ENCODE data around the gene EHMT2. TPM values are rescaled to one million over a fixed set of nuclear protein-coding genes. Genes with fewer than 3 reads are reported as not detected.
A peak's percentile ranks its signal among the peaks of the same experiment; 100 is the strongest.

Gene EHMT2
- total RNA-seq, 1 experiment from 2014 or later = 137 TPM

- no peak overlapping the region for H3K27ac Mint-ChIP-seq
- H3K9me3 Mint-ChIP-seq = no peaks in the 10 kb centered on the region
- peaks cover 5% of the 10 kb centered on the region for H3K27me3 Mint-ChIP-seq (ENCODE audit: low read depth)
- ChIA-PET POLR2A (no interaction called here), CTCF (no interaction called here)
- ATAC-seq = no peak
- H3K36me3 Mint-ChIP-seq = no peaks in the 10 kb centered on the region
- DNase-seq (ENCODE audit: low spot score) = no peak
- TF ChIP-seq FOXP1 (CRISPR knock-in tag; IDR thresholded peaks at IDR 0.05; ENCODE audit: borderline replicate concordance) = no peak
- no peak for TF ChIP-seq ZNF396 (CRISPR knock-in tag; IDR thresholded peaks at IDR 0.05; ENCODE audit: borderline replicate concordance)
- TF ChIP-seq ATF1 (CRISPR knock-in tag; IDR thresholded peaks at IDR 0.05) = no peak
- TF ChIP-seq CTCF (IDR thresholded peaks at IDR 0.05) = no peak
- no peak for TF ChIP-seq MLX (CRISPR knock-in tag; IDR thresholded peaks at IDR 0.05)
- no peak for TF ChIP-seq IRF1 (CRISPR knock-in tag; IDR thresholded peaks at IDR 0.05)
- TF ChIP-seq ZNF532 (CRISPR knock-in tag; IDR thresholded peaks at IDR 0.05; ENCODE audit: borderline replicate concordance) = no peak
- no peak for TF ChIP-seq PREB (CRISPR knock-in tag; IDR thresholded peaks at IDR 0.05; ENCODE audit: borderline replicate concordance)
- no peak for TF ChIP-seq GRHL2 (CRISPR knock-in tag; IDR thresholded peaks at IDR 0.05; ENCODE audit: insufficient replicate concordance, severe bottlenecking)
- TF ChIP-seq OVOL2 (CRISPR knock-in tag; IDR thresholded peaks at IDR 0.05; ENCODE audit: borderline replicate concordance) = no peak
- peaks cover 20% of the 10 kb centered on the region for H3K4me1 Mint-ChIP-seq
- H3K4me3 Mint-ChIP-seq = no peak overlapping the region
These were observed 6.5 kb upstream of the EHMT2 start for GRCh38 chr6:31903957-31904356.

GRCh38 chr6:31901953-31902643, 4.6 kb upstream of the EHMT2 start, which contains the start of gene ZBTB12:
ZBTB12 (minus strand) TSS chr6:31902086; CDS start chr6:31901305, 781 bp downstream.
- CTCF ChIA-PET = interaction anchor here (0.5 to 1.4 kb wide), 7 partner anchors 16 to 219 kb away, joined by 3 to 10 read pairs (median 3); no protein-coding TSS in a partner anchor
- ATAC-seq = peak; percentile 57
- H3K4me1 Mint-ChIP-seq = peaks cover 25% of the 10 kb centered on the region
- TF ChIP-seq ZNF423 (CRISPR knock-in tag; IDR thresholded peaks at IDR 0.05) (peak; percentile 84), MAX (CRISPR knock-in tag; IDR thresholded peaks at IDR 0.05) (peak; percentile 61; the same call in 1 of the 2 replicates), ZBTB21 (CRISPR knock-in tag; IDR thresholded peaks at IDR 0.05; ENCODE audit: borderline replicate concordance) (no peak), E2F5 (CRISPR knock-in tag; IDR thresholded peaks at IDR 0.05) (peak; percentile 66; the same call in 1 of the 2 replicates), NFYB (CRISPR knock-in tag; conservative IDR thresholded peaks at IDR 0.05; ENCODE audit: low read depth) (no peak), FOXK1 (CRISPR knock-in tag; IDR thresholded peaks at IDR 0.05) (peak; percentile 70; the same call in 1 of the 2 replicates), FOXP1 (CRISPR knock-in tag; IDR thresholded peaks at IDR 0.05; ENCODE audit: borderline replicate concordance) (0 out of 2 replicates have a peak, but pooled peaks have one; percentile 31), GABPB1 (CRISPR knock-in tag; IDR thresholded peaks at IDR 0.05) (peak; percentile 61; the same call in 1 of the 2 replicates), SP1 (CRISPR knock-in tag; conservative IDR thresholded peaks at IDR 0.05) (0 out of 2 replicates have a peak, but pooled peaks have one; percentile 21), ZNF219 (CRISPR knock-in tag; IDR thresholded peaks at IDR 0.05; ENCODE audit: borderline replicate concordance) (0 out of 2 replicates have a peak, but pooled peaks have one; percentile 40), ESRRA (CRISPR knock-in tag; IDR thresholded peaks at IDR 0.05; ENCODE audit: borderline replicate concordance) (no peak)

More at GRCh38 chr6:31901953-31902643, 4.6 kb upstream of the EHMT2 start, which contains the start of gene ZBTB12:
- H3K36me3 Mint-ChIP-seq = no peaks in the 10 kb centered on the region
- POLR2A ChIA-PET = interaction anchor here (0.7 kb wide), 1 partner anchor 87 kb away, joined by 3 read pairs; the partner anchor contains the start of gene HSPA1L
- peaks cover 5% of the 10 kb centered on the region for H3K27me3 Mint-ChIP-seq (ENCODE audit: low read depth)
- peak within 1 kb of the TSS; percentile 80 for H3K4me3 Mint-ChIP-seq
- no peaks in the 10 kb centered on the region for H3K9me3 Mint-ChIP-seq
- peak; percentile 96 for DNase-seq (ENCODE audit: low spot score)
- peak within 1 kb of the TSS; percentile 96 for H3K27ac Mint-ChIP-seq

All from WTC11 (cell line).